ENCODE measurements around the gene ABCC2.
A peak's percentile ranks its signal among the peaks of the same experiment; 100 is the strongest.
"Not testable (repeated sequence)": the region's sequence is repeated elsewhere in the genome, so short reads cannot be mapped to it uniquely, and the experiment has no call there.

Gene ABCC2

GRCh38 chr10:99834410-99834809 lies 52.0 kb downstream of the ABCC2 start:
- no peak overlapping the region for H3K27ac ChIP-seq
- no peak for TF ChIP-seq CTCF (conservative IDR thresholded peaks at IDR 0.05)

GRCh38 chr10:99835947-99836346 lies 53.5 kb downstream of the ABCC2 start:
- H3K27ac ChIP-seq, result no peak overlapping the region
- TF ChIP-seq CTCF (conservative IDR thresholded peaks at IDR 0.05), result no peak

- no peak overlapping the region for H3K27ac ChIP-seq
- TF ChIP-seq CTCF (conservative IDR thresholded peaks at IDR 0.05), result no peak
Observed at GRCh38 chr10:99836711-99837110, 54.3 kb downstream of the ABCC2 start.

- not testable (repeated sequence) for H3K27ac ChIP-seq
Observed at GRCh38 chr10:99840859-99841258, 58.4 kb downstream of the ABCC2 start.

- H3K27ac ChIP-seq, result no peak overlapping the region
Observed at GRCh38 chr10:99841746-99842145, 59.3 kb downstream of the ABCC2 start.

GRCh38 chr10:99843310-99843709 lies 60.9 kb downstream of the ABCC2 start:
- no peak overlapping the region for H3K27ac ChIP-seq

More at GRCh38 chr10:99841746-99842145, 59.3 kb downstream of the ABCC2 start:
- no peak for TF ChIP-seq CTCF (conservative IDR thresholded peaks at IDR 0.05)

GRCh38 chr10:99844433-99844955 lies 62.1 kb downstream of the ABCC2 start:
- no peak for TF ChIP-seq CTCF (conservative IDR thresholded peaks at IDR 0.05)
- no peak overlapping the region for H3K27ac ChIP-seq

More at GRCh38 chr10:99843310-99843709, 60.9 kb downstream of the ABCC2 start:
- TF ChIP-seq CTCF (conservative IDR thresholded peaks at IDR 0.05), result no peak

- TF ChIP-seq CTCF (conservative IDR thresholded peaks at IDR 0.05), result peak; percentile 89
- no peak overlapping the region for H3K27ac ChIP-seq
Observed at GRCh38 chr10:99845837-99846382, 63.5 kb downstream of the ABCC2 start.

Data from VCaP (cell line).